ENCODE measurements around the gene XIRP2. TPM values are rescaled to one million over a fixed set of nuclear protein-coding genes. Genes with fewer than 3 reads are reported as not detected.

Gene XIRP2
- total and polyA plus RNA-seq, 2 of the 13 experiments (the other 11 are each of a cell fraction or from before 2014, with no cell fraction given): 0.04 to 0.05 TPM

- TF ChIP-seq, protein P1, sequence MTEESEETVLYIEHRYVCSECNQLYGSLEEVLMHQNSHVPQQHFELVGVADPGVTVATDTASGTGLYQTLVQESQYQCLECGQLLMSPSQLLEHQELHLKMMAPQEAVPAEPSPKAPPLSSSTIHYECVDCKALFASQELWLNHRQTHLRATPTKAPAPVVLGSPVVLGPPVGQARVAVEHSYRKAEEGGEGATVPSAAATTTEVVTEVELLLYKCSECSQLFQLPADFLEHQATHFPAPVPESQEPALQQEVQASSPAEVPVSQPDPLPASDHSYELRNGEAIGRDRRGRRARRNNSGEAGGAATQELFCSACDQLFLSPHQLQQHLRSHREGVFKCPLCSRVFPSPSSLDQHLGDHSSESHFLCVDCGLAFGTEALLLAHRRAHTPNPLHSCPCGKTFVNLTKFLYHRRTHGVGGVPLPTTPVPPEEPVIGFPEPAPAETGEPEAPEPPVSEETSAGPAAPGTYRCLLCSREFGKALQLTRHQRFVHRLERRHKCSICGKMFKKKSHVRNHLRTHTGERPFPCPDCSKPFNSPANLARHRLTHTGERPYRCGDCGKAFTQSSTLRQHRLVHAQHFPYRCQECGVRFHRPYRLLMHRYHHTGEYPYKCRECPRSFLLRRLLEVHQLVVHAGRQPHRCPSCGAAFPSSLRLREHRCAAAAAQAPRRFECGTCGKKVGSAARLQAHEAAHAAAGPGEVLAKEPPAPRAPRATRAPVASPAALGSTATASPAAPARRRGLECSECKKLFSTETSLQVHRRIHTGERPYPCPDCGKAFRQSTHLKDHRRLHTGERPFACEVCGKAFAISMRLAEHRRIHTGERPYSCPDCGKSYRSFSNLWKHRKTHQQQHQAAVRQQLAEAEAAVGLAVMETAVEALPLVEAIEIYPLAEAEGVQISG (CRISPR knock-in tag; IDR thresholded peaks at IDR 0.05): 0 out of 2 replicates have a peak, but pooled peaks have one; percentile 46
- TF ChIP-seq, protein P2, sequence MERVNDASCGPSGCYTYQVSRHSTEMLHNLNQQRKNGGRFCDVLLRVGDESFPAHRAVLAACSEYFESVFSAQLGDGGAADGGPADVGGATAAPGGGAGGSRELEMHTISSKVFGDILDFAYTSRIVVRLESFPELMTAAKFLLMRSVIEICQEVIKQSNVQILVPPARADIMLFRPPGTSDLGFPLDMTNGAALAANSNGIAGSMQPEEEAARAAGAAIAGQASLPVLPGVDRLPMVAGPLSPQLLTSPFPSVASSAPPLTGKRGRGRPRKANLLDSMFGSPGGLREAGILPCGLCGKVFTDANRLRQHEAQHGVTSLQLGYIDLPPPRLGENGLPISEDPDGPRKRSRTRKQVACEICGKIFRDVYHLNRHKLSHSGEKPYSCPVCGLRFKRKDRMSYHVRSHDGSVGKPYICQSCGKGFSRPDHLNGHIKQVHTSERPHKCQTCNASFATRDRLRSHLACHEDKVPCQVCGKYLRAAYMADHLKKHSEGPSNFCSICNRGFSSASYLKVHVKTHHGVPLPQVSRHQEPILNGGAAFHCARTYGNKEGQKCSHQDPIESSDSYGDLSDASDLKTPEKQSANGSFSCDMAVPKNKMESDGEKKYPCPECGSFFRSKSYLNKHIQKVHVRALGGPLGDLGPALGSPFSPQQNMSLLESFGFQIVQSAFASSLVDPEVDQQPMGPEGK (CRISPR knock-in tag; IDR thresholded peaks at IDR 0.05): peak; percentile 80
- TF ChIP-seq IRX3 (CRISPR knock-in tag; IDR thresholded peaks at IDR 0.05; ENCODE audit: borderline replicate concordance, low read depth) (peak; percentile 71; the same call in 1 of the 2 replicates), POLR2G (IDR thresholded peaks at IDR 0.05; ENCODE audit: low read depth, low read length) (peak; percentile 65), MEIS1 (CRISPR knock-in tag; IDR thresholded peaks at IDR 0.05; ENCODE audit: borderline replicate concordance) (peak; percentile 61; the same call in 1 of the 2 replicates), ZNF724P (CRISPR knock-in tag; IDR thresholded peaks at IDR 0.05; ENCODE audit: borderline replicate concordance) (0 out of 2 replicates have a peak, but pooled peaks have one; percentile 40), ZNF331 (CRISPR knock-in tag; IDR thresholded peaks at IDR 0.05) (peak; percentile 13; the same call in 1 of the 2 replicates), NFYB (CRISPR knock-in tag; IDR thresholded peaks at IDR 0.05) (peak; percentile 87), MAF1 (CRISPR knock-in tag; IDR thresholded peaks at IDR 0.05; ENCODE audit: borderline replicate concordance) (0 out of 2 replicates have a peak, but pooled peaks have one; percentile 46), SPEN (CRISPR knock-in tag; IDR thresholded peaks at IDR 0.05; ENCODE audit: low read depth) (peak; percentile 68), KDM5B (CRISPR knock-in tag; IDR thresholded peaks at IDR 0.05; ENCODE audit: borderline replicate concordance) (peak; percentile 71; the same call in 1 of the 2 replicates), RFXAP (CRISPR knock-in tag; IDR thresholded peaks at IDR 0.05; ENCODE audit: borderline replicate concordance) (peak; percentile 93), BRF2 (CRISPR knock-in tag; IDR thresholded peaks at IDR 0.05) (peak; percentile 65; the same call in 1 of the 2 replicates), JUN (CRISPR knock-in tag; IDR thresholded peaks at IDR 0.05) (peak; percentile 29; the same call in 1 of the 2 replicates), PITX1 (CRISPR knock-in tag; IDR thresholded peaks at IDR 0.05) (no peak), ZNF543 (CRISPR knock-in tag; IDR thresholded peaks at IDR 0.05) (peak; percentile 76)
- TF ChIP-seq, protein P3, sequence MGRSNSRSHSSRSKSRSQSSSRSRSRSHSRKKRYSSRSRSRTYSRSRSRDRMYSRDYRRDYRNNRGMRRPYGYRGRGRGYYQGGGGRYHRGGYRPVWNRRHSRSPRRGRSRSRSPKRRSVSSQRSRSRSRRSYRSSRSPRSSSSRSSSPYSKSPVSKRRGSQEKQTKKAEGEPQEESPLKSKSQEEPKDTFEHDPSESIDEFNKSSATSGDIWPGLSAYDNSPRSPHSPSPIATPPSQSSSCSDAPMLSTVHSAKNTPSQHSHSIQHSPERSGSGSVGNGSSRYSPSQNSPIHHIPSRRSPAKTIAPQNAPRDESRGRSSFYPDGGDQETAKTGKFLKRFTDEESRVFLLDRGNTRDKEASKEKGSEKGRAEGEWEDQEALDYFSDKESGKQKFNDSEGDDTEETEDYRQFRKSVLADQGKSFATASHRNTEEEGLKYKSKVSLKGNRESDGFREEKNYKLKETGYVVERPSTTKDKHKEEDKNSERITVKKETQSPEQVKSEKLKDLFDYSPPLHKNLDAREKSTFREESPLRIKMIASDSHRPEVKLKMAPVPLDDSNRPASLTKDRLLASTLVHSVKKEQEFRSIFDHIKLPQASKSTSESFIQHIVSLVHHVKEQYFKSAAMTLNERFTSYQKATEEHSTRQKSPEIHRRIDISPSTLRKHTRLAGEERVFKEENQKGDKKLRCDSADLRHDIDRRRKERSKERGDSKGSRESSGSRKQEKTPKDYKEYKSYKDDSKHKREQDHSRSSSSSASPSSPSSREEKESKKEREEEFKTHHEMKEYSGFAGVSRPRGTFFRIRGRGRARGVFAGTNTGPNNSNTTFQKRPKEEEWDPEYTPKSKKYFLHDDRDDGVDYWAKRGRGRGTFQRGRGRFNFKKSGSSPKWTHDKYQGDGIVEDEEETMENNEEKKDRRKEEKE (IDR thresholded peaks at IDR 0.05): no peak
These were observed 404.3 kb downstream of the XIRP2 start, which contains the start of gene B3GALT1 (continued) for GRCh38 chr2:167292430-167293171.
